ENCODE measurements around the gene KNL1. TPM values are rescaled to one million over a fixed set of nuclear protein-coding genes. Genes with fewer than 3 reads are reported as not detected.
"Not testable (repeated sequence)": the region's sequence is repeated elsewhere in the genome, so short reads cannot be mapped to it uniquely, and the experiment has no call there.

The KNL1 gene
- total RNA-seq, 1 donor from 2014 or later: 21.4 TPM

- Mint-ChIP-seq H3K36me3 (peaks cover 4% of the 10 kb centered on the region), H3K27ac (no peak overlapping the region), H3K4me1 (ENCODE audit: unreplicated experiment) (peaks cover 4% of the 10 kb centered on the region), H3K27me3 (no peaks in the 10 kb centered on the region), H3K4me3 (no peak overlapping the region), H3K9me3 (no peaks in the 10 kb centered on the region)
- TF ChIP-seq, protein P1, sequence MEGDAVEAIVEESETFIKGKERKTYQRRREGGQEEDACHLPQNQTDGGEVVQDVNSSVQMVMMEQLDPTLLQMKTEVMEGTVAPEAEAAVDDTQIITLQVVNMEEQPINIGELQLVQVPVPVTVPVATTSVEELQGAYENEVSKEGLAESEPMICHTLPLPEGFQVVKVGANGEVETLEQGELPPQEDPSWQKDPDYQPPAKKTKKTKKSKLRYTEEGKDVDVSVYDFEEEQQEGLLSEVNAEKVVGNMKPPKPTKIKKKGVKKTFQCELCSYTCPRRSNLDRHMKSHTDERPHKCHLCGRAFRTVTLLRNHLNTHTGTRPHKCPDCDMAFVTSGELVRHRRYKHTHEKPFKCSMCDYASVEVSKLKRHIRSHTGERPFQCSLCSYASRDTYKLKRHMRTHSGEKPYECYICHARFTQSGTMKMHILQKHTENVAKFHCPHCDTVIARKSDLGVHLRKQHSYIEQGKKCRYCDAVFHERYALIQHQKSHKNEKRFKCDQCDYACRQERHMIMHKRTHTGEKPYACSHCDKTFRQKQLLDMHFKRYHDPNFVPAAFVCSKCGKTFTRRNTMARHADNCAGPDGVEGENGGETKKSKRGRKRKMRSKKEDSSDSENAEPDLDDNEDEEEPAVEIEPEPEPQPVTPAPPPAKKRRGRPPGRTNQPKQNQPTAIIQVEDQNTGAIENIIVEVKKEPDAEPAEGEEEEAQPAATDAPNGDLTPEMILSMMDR (conservative IDR thresholded peaks at IDR 0.05): no peak
- DNase-seq (ENCODE audit: extremely low spot score, unreplicated experiment): no peak
Measured at GRCh38 chr15:40575113-40575512, 18.9 kb upstream of the KNL1 start.

DNA sequence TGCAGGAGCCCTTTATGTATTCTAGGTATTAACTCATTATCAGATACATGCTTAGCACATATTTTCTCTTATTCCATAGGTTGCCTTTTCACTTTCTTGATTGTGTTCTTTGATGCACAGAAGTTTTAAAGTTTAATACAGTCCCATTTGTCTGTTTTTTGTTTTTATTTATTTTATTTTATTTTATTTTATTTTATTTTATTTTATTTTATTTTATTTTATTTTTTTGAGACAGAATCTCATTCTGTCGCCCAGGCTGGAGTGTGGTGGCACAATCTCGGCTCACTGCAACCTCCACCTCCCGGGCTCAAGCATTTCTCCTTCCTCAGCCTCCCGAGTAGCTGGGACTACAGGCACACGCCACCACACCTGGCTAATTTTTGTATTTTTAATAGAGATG is 17.1 kb upstream of the KNL1 start:
- not testable (repeated sequence) for DNase-seq (ENCODE audit: extremely low spot score, unreplicated experiment); H3K9me3 Mint-ChIP-seq; H3K27ac Mint-ChIP-seq; H3K27me3 Mint-ChIP-seq; H3K4me1 Mint-ChIP-seq (ENCODE audit: unreplicated experiment); H3K36me3 Mint-ChIP-seq; H3K4me3 Mint-ChIP-seq

DNA sequence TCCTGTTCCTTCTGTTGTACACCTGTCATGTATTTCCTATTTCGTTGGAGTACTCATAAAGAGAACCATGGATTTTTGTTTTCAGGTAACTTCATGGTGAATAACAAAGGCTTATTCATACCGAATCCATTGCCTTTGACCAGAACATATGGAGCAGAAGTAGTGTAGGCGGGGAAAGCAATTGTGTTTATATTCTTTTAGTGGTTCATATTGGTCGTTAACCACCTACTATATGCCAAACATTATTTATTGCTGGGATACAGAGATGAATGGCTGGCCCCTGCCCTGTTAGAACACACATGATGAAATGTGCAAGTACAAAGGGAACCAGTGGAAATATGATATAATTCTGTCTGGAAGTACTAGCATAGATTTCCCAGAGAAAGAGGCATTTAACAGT is 15.2 kb upstream of the KNL1 start:
- Mint-ChIP-seq H3K9me3 (no peaks in the 10 kb centered on the region), H3K27me3 (no peaks in the 10 kb centered on the region), H3K27ac (no peak overlapping the region), H3K36me3 (no peaks in the 10 kb centered on the region), H3K4me3 (no peak overlapping the region), H3K4me1 (ENCODE audit: unreplicated experiment) (no peaks in the 10 kb centered on the region)
- TF ChIP-seq, protein P1 (conservative IDR thresholded peaks at IDR 0.05): no peak
- no peak for DNase-seq (ENCODE audit: extremely low spot score, unreplicated experiment)

GRCh38 chr15:40581796-40582195 is 12.3 kb upstream of the KNL1 start:
- H3K9me3 Mint-ChIP-seq; H3K27me3 Mint-ChIP-seq; H3K4me3 Mint-ChIP-seq; H3K4me1 Mint-ChIP-seq (ENCODE audit: unreplicated experiment); H3K27ac Mint-ChIP-seq; DNase-seq (ENCODE audit: extremely low spot score, unreplicated experiment); H3K36me3 Mint-ChIP-seq: not testable (repeated sequence)

DNA sequence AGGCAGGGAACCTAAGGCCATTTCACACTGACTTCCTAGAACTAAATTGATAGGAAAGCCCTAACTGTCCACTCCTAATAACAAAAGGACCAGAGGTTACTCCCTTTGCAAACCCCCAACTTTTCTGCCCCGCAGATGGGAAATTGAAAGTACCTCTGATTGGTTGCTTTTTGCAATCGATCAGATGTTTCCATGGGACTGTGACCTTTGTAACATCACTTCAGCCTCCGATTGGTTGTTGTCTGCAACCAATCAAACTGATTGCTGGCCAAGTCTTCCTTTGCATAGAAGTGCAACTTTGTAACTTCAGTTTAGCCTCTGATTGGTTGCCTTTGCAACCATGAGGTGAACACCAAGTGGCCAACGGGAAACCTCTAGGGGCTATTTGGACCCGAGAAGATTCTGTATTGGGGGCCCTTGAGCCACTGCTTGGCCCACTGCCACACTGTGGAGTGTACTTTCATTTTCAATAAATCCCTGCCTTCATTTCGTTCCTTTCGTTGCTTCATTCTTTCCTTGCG is 11.3 kb upstream of the KNL1 start:
- Mint-ChIP-seq H3K27ac (no peak overlapping the region), H3K27me3 (no peaks in the 10 kb centered on the region), H3K4me3 (no peak overlapping the region), H3K36me3 (no peaks in the 10 kb centered on the region), H3K9me3 (no peaks in the 10 kb centered on the region), H3K4me1 (ENCODE audit: unreplicated experiment) (no peaks in the 10 kb centered on the region)
- TF ChIP-seq, protein P1 (conservative IDR thresholded peaks at IDR 0.05): no peak
- no peak for DNase-seq (ENCODE audit: extremely low spot score, unreplicated experiment)

- H3K4me3 Mint-ChIP-seq: no peak overlapping the region
- DNase-seq (ENCODE audit: extremely low spot score, unreplicated experiment): no peak
- H3K27ac Mint-ChIP-seq: no peak overlapping the region
- no peaks in the 10 kb centered on the region for H3K36me3 Mint-ChIP-seq
- H3K9me3 Mint-ChIP-seq: no peaks in the 10 kb centered on the region
- H3K4me1 Mint-ChIP-seq (ENCODE audit: unreplicated experiment): no peaks in the 10 kb centered on the region
- TF ChIP-seq, protein P1 (conservative IDR thresholded peaks at IDR 0.05): no peak
- H3K27me3 Mint-ChIP-seq: no peaks in the 10 kb centered on the region
Measured at GRCh38 chr15:40584191-40584590, 9.9 kb upstream of the KNL1 start.

- Mint-ChIP-seq H3K4me3 (peak overlapping the region; percentile 53), H3K27me3 (peaks cover 6% of the 10 kb centered on the region), H3K9me3 (no peaks in the 10 kb centered on the region), H3K36me3 (no peaks in the 10 kb centered on the region), H3K27ac (peak overlapping the region; percentile 92), H3K4me1 (ENCODE audit: unreplicated experiment) (peaks cover 16% of the 10 kb centered on the region)
- TF ChIP-seq, protein P1 (conservative IDR thresholded peaks at IDR 0.05): no peak
- no peak for DNase-seq (ENCODE audit: extremely low spot score, unreplicated experiment)
Measured at GRCh38 chr15:40590667-40591050, 3.4 kb upstream of the KNL1 start.
